Measurements from ENCODE around the gene MYO1B.

MYO1B gene

DNA sequence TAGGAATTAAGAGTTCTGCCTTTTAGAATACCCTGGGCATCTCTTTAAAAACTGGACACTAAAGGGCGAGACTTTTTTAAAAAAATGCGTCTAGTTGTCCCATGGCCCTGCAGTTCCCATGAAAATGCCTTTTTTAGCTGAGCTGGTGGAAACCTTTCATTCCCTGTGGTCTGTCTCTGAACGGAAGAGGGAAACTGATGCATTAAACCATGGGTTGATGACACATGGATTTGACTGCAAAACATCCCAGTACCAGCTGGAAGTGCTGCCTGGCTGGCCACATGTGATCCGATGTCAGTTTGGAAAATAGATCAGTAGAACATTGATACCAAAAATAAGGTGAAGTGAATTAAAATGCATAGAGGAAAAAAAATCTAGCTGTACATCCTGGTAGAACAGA lies 129.2 kb downstream of the MYO1B start:
- H3K4me1 ChIP-seq (ENCODE audit: insufficient read depth, low read length, poor library complexity, severe bottlenecking) = peaks cover 9% of the 10 kb centered on the region
- H3F3A ChIP-seq (ENCODE audit: low read depth) = no peaks in the 10 kb centered on the region
- H3K79me2 ChIP-seq (ENCODE audit: insufficient read depth, low read length) = no peaks in the 10 kb centered on the region
- TF ChIP-seq, protein P1, sequence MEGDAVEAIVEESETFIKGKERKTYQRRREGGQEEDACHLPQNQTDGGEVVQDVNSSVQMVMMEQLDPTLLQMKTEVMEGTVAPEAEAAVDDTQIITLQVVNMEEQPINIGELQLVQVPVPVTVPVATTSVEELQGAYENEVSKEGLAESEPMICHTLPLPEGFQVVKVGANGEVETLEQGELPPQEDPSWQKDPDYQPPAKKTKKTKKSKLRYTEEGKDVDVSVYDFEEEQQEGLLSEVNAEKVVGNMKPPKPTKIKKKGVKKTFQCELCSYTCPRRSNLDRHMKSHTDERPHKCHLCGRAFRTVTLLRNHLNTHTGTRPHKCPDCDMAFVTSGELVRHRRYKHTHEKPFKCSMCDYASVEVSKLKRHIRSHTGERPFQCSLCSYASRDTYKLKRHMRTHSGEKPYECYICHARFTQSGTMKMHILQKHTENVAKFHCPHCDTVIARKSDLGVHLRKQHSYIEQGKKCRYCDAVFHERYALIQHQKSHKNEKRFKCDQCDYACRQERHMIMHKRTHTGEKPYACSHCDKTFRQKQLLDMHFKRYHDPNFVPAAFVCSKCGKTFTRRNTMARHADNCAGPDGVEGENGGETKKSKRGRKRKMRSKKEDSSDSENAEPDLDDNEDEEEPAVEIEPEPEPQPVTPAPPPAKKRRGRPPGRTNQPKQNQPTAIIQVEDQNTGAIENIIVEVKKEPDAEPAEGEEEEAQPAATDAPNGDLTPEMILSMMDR (conservative IDR thresholded peaks at IDR 0.05; ENCODE audit: low read length) = no peak
- TF ChIP-seq EZH2phosphoT487 (IDR thresholded peaks at IDR 0.05; ENCODE audit: borderline replicate concordance) = no peak
- no peaks in the 10 kb centered on the region for H3K27me3 ChIP-seq (ENCODE audit: insufficient read depth, low read length, poor library complexity, severe bottlenecking)
- H4K20me1 ChIP-seq (ENCODE audit: insufficient read depth, low read length, poor library complexity, severe bottlenecking) = no peaks in the 10 kb centered on the region
- no peak overlapping the region for H3K9ac ChIP-seq (ENCODE audit: low read depth, low read length, poor library complexity, severe bottlenecking)
- no peaks in the 10 kb centered on the region for H3K9me2 ChIP-seq (replicated peaks; ENCODE audit: low read depth, low read length)
- H3K36me3 ChIP-seq (ENCODE audit: insufficient read depth, low read length) = peaks cover 19% of the 10 kb centered on the region; the same call in 1 of the 2 replicates
- H3K9me3 ChIP-seq (ENCODE audit: insufficient read depth, low read depth, low read length) = no peaks in the 10 kb centered on the region
- H3K4me2 ChIP-seq (ENCODE audit: low read depth, low read length, poor library complexity, severe bottlenecking) = no peak overlapping the region
- no peak overlapping the region for H2AFZ ChIP-seq (ENCODE audit: low read length)
- no peak overlapping the region for H3K4me3 ChIP-seq (ENCODE audit: low read length, poor library complexity, severe bottlenecking)

DNA sequence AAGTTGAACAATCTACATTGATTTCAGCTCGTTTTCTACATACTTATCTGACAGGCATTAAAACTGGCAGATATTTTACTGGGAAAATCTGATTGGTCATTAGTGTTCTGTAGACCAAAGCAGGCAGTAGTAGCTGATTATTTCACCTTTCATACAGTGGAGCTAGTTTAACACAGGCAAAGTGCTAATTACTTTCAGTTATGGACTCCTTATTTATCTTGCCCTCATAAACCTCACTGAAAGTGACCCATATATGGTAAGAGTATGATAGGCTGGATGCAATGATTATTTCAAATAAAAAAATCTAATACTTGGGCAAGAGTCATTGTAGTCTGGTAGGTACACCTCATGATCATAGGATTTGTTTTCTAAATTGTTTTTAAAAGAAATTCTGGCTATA lies 129.7 kb downstream of the MYO1B start:
- peaks cover 19% of the 10 kb centered on the region; the same call in 1 of the 2 replicates for H3K36me3 ChIP-seq (ENCODE audit: insufficient read depth, low read length)
- TF ChIP-seq EZH2phosphoT487 (IDR thresholded peaks at IDR 0.05; ENCODE audit: borderline replicate concordance) = no peak
- TF ChIP-seq, protein P1 (conservative IDR thresholded peaks at IDR 0.05; ENCODE audit: low read length) = no peak
- no peaks in the 10 kb centered on the region for H3K79me2 ChIP-seq (ENCODE audit: insufficient read depth, low read length)
- H3K9me2 ChIP-seq (replicated peaks; ENCODE audit: low read depth, low read length) = no peaks in the 10 kb centered on the region
- H3K4me1 ChIP-seq (ENCODE audit: insufficient read depth, low read length, poor library complexity, severe bottlenecking) = peaks cover 9% of the 10 kb centered on the region
- H2AFZ ChIP-seq (ENCODE audit: low read length) = no peak overlapping the region
- H3K4me2 ChIP-seq (ENCODE audit: low read depth, low read length, poor library complexity, severe bottlenecking) = no peak overlapping the region
- no peaks in the 10 kb centered on the region for H3K9me3 ChIP-seq (ENCODE audit: insufficient read depth, low read depth, low read length)
- H4K20me1 ChIP-seq (ENCODE audit: insufficient read depth, low read length, poor library complexity, severe bottlenecking) = no peaks in the 10 kb centered on the region
- H3K4me3 ChIP-seq (ENCODE audit: low read length, poor library complexity, severe bottlenecking) = no peak overlapping the region
- no peaks in the 10 kb centered on the region for H3F3A ChIP-seq (ENCODE audit: low read depth)
- H3K9ac ChIP-seq (ENCODE audit: low read depth, low read length, poor library complexity, severe bottlenecking) = no peak overlapping the region
- H3K27me3 ChIP-seq (ENCODE audit: insufficient read depth, low read length, poor library complexity, severe bottlenecking) = no peaks in the 10 kb centered on the region

DNA sequence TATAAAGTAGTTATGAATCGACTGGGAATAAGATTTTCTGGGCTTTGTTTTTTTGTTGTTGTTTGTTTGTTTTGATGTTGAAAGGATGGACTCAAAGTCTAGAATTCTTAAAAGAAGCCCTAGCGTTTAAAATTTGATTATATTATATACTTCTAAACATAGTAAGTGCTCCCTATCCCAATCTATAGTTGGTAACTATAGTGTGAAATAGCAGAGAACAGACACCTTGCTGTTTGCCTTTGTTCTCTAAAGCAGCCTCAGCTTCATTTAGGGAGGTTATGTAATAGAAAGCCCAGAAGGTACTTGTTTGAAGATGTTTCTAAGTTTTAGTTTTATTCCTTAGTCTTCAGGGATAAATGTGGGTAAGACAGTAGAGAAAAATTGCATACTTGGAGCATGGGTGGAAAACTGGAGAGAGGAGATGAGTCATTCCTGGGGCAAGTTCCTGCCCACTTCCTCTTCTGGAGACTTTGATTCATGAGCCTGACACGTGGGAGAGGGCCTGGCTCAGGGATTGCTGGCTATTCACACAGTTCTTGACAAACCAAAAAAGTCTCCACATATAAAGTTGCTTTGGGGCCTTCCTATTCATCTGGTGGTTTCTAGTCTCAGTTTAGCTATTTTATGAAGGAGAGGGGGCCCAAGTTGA lies 131.9 kb downstream of the MYO1B start:
- Histone ChIP-seq H3F3A (ENCODE audit: low read depth) (no peaks in the 10 kb centered on the region), H3K4me3 (ENCODE audit: low read length, poor library complexity, severe bottlenecking) (no peak overlapping the region), H3K27me3 (ENCODE audit: insufficient read depth, low read length, poor library complexity, severe bottlenecking) (no peaks in the 10 kb centered on the region), H3K9ac (ENCODE audit: low read depth, low read length, poor library complexity, severe bottlenecking) (no peak overlapping the region), H4K20me1 (ENCODE audit: insufficient read depth, low read length, poor library complexity, severe bottlenecking) (no peaks in the 10 kb centered on the region), H2AFZ (ENCODE audit: low read length) (no peak overlapping the region), H3K4me2 (ENCODE audit: low read depth, low read length, poor library complexity, severe bottlenecking) (no peak overlapping the region), H3K9me3 (ENCODE audit: insufficient read depth, low read depth, low read length) (no peaks in the 10 kb centered on the region), H3K4me1 (ENCODE audit: insufficient read depth, low read length, poor library complexity, severe bottlenecking) (peaks cover 9% of the 10 kb centered on the region), H3K36me3 (ENCODE audit: insufficient read depth, low read length) (peaks cover 9% of the 10 kb centered on the region; the same call in 1 of the 2 replicates), H3K79me2 (ENCODE audit: insufficient read depth, low read length) (no peaks in the 10 kb centered on the region), H3K9me2 (replicated peaks; ENCODE audit: low read depth, low read length) (no peaks in the 10 kb centered on the region)
- no peak for TF ChIP-seq EZH2phosphoT487 (IDR thresholded peaks at IDR 0.05; ENCODE audit: borderline replicate concordance)
- TF ChIP-seq, protein P1 (conservative IDR thresholded peaks at IDR 0.05; ENCODE audit: low read length) = no peak

All from Loucy (cell line).